GM23338 (cell line): ENCODE measurements around the gene CHRD.

ENCODE experiments used
- EZH2 ChIP-seq: fragments of 200-600 bp; sonication (generic); IDR thresholded peaks from one replicate; pipeline ENCODE4 v1.8.0; 2017; ENCODE audit warnings: antibody characterized with exemption, mild to moderate bottlenecking, low read depth; ENCODE audit not compliant: unreplicated experiment
- NANOG ChIP-seq: IDR thresholded peaks from 2 replicates; pipeline ENCODE4 v1.6.1; 2016; ENCODE audit warnings: antibody characterized with exemption, borderline replicate concordance
- TF ChIP-seq, protein P1 (sequence below), 2 experiments: fragments of 200-600 bp in 1 of 2; sonication (generic) in 1 of 2; conservative IDR thresholded peaks; 2 replicates each; pipeline versions ENCODE4 v1.5.1 to v1.6.1; 2016 to 2017; ENCODE audit warnings: antibody characterized with exemption in 2 of 2, low read depth in 2 of 2, mild to moderate bottlenecking in 2 of 2, moderate library complexity in 1 of 2
- TF ChIP-seq, protein P2 (sequence below): IDR thresholded peaks from 2 replicates; pipeline ENCODE4 v1.6.1; 2016; ENCODE audit warnings: antibody characterized with exemption

- TF ChIP-seq EZH2, result no peak
- TF ChIP-seq, protein P1, sequence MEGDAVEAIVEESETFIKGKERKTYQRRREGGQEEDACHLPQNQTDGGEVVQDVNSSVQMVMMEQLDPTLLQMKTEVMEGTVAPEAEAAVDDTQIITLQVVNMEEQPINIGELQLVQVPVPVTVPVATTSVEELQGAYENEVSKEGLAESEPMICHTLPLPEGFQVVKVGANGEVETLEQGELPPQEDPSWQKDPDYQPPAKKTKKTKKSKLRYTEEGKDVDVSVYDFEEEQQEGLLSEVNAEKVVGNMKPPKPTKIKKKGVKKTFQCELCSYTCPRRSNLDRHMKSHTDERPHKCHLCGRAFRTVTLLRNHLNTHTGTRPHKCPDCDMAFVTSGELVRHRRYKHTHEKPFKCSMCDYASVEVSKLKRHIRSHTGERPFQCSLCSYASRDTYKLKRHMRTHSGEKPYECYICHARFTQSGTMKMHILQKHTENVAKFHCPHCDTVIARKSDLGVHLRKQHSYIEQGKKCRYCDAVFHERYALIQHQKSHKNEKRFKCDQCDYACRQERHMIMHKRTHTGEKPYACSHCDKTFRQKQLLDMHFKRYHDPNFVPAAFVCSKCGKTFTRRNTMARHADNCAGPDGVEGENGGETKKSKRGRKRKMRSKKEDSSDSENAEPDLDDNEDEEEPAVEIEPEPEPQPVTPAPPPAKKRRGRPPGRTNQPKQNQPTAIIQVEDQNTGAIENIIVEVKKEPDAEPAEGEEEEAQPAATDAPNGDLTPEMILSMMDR (conservative IDR thresholded peaks at IDR 0.05; ENCODE audit: low read depth in 2 of 2), result no peak
- no peak for TF ChIP-seq NANOG
- TF ChIP-seq, protein P2, sequence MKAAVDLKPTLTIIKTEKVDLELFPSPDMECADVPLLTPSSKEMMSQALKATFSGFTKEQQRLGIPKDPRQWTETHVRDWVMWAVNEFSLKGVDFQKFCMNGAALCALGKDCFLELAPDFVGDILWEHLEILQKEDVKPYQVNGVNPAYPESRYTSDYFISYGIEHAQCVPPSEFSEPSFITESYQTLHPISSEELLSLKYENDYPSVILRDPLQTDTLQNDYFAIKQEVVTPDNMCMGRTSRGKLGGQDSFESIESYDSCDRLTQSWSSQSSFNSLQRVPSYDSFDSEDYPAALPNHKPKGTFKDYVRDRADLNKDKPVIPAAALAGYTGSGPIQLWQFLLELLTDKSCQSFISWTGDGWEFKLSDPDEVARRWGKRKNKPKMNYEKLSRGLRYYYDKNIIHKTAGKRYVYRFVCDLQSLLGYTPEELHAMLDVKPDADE, result no peak
Observed at GRCh38 chr3:184343200-184343876, 36.5 kb upstream of the CHRD start.
